ENCODE results near the gene AAMP. TPM values are rescaled to one million over a fixed set of nuclear protein-coding genes. Genes with fewer than 3 reads are reported as not detected.
A peak's percentile ranks its signal among the peaks of the same experiment; 100 is the strongest.

Gene AAMP
- total and polyA plus RNA-seq, 3 experiments from 2014 or later = 86.1 to 95.2 (median 94.8) TPM

GRCh38 chr2:218272531-218273212, 2.7 kb upstream of the AAMP start:
- H3K4me1 ChIP-seq (ENCODE audit: insufficient read depth, low read length) = peaks cover 31% of the 10 kb centered on the region
- ChIA-PET POLR2A (interaction anchor here (0.9 to 4.8 kb wide), 5 partner anchors 12 to 51 kb away, joined by 3 to 41 read pairs (median 5); partner anchors contain the start of gene TMBIM1), CTCF (interaction anchor here (0.6 to 8.4 kb wide), 20 partner anchors 12 to 134 kb away, joined by 3 to 144 read pairs (median 4); partner anchors contain the start of genes ARPC2, CATIP and TMBIM1)
- no peaks in the 10 kb centered on the region for H3K9me3 ChIP-seq (ENCODE audit: low read length)
- no peak overlapping the region for H3K27ac ChIP-seq (ENCODE audit: low read depth, low read length)
- Mint-ChIP-seq H3K4me3 (peak overlapping the region; percentile 13 to 89 (median 29)), H3K4me1 (peaks cover 31 to 58% (median 35%) of the 10 kb centered on the region in 3 donors), H3K27me3 (no peaks in the 10 kb centered on the region), H3K36me3 (peaks cover 3 to 69% (median 15%) of the 10 kb centered on the region in 3 donors), H3K9me3 (no peaks in the 10 kb centered on the region), H3K27ac (peak overlapping the region; percentile 13 to 94 (median 76))
- H3K36me3 ChIP-seq (ENCODE audit: insufficient read depth, low read length) = peaks cover 42% of the 10 kb centered on the region
- no peak overlapping the region for H3K4me3 ChIP-seq (ENCODE audit: low read length)
- no peaks in the 10 kb centered on the region for H3K27me3 ChIP-seq (ENCODE audit: insufficient read depth, low read length, poor library complexity, severe bottlenecking)
- DNase-seq = peak; percentile 63 to 86 (median 71)

GRCh38 chr2:218271865-218272530, 2.1 kb upstream of the AAMP start:
- Histone ChIP-seq H3K9me3 (ENCODE audit: low read length) (no peaks in the 10 kb centered on the region), H3K4me1 (ENCODE audit: insufficient read depth, low read length) (peaks cover 31% of the 10 kb centered on the region), H3K36me3 (ENCODE audit: insufficient read depth, low read length) (peaks cover 36% of the 10 kb centered on the region), H3K27ac (ENCODE audit: low read depth, low read length) (no peak overlapping the region), H3K27me3 (ENCODE audit: insufficient read depth, low read length, poor library complexity, severe bottlenecking) (no peaks in the 10 kb centered on the region), H3K4me3 (ENCODE audit: low read length) (peak overlapping the region; percentile 88)
- no peak for DNase-seq
- ChIA-PET CTCF (interaction anchor here (0.6 to 8.4 kb wide), 18 partner anchors 12 to 135 kb away, joined by 3 to 144 read pairs (median 4); partner anchors contain the start of genes ARPC2, CATIP and TMBIM1), POLR2A (interaction anchor here (0.8 to 4.8 kb wide), 3 partner anchors 12 to 19 kb away, joined by 4 to 41 read pairs (median 5); no protein-coding TSS in a partner anchor)
- H3K4me1 Mint-ChIP-seq = peaks cover 38 to 60% (median 42%) of the 10 kb centered on the region in 3 donors
- peaks cover 2 to 69% (median 12%) of the 10 kb centered on the region in 3 donors for H3K36me3 Mint-ChIP-seq
- peak overlapping the region; percentile 85 to 95 (median 89) for H3K4me3 Mint-ChIP-seq
- H3K9me3 Mint-ChIP-seq = no peaks in the 10 kb centered on the region
- H3K27me3 Mint-ChIP-seq = no peaks in the 10 kb centered on the region
- peak overlapping the region; percentile 7 to 94 (median 81) for H3K27ac Mint-ChIP-seq

- peak overlapping the region; percentile 85 to 95 (median 89) for H3K4me3 Mint-ChIP-seq
- peaks cover 39 to 59% (median 45%) of the 10 kb centered on the region in 3 donors for H3K4me1 Mint-ChIP-seq
- Histone ChIP-seq H3K27ac (ENCODE audit: low read depth, low read length) (no peak overlapping the region), H3K27me3 (ENCODE audit: insufficient read depth, low read length, poor library complexity, severe bottlenecking) (no peaks in the 10 kb centered on the region), H3K36me3 (ENCODE audit: insufficient read depth, low read length) (peaks cover 36% of the 10 kb centered on the region), H3K9me3 (ENCODE audit: low read length) (no peaks in the 10 kb centered on the region), H3K4me3 (ENCODE audit: low read length) (peak overlapping the region; percentile 88), H3K4me1 (ENCODE audit: insufficient read depth, low read length) (peaks cover 31% of the 10 kb centered on the region)
- POLR2A ChIA-PET = interaction anchor here (0.8 to 4.8 kb wide), 3 partner anchors 13 to 19 kb away, joined by 4 to 41 read pairs (median 5); no protein-coding TSS in a partner anchor
- no peaks in the 10 kb centered on the region for H3K27me3 Mint-ChIP-seq
- H3K36me3 Mint-ChIP-seq = peaks cover 0 to 69% (median 9%) of the 10 kb centered on the region in 3 donors
- H3K27ac Mint-ChIP-seq = peak overlapping the region in 6 of 8 donors; percentile 7 to 94 (median 74)
- no peak for DNase-seq
- H3K9me3 Mint-ChIP-seq = no peaks in the 10 kb centered on the region
- CTCF ChIA-PET = interaction anchor here (0.8 to 8.4 kb wide), 15 partner anchors 13 to 132 kb away, joined by 3 to 144 read pairs (median 9); partner anchors contain the start of genes ARPC2, CATIP and TMBIM1
Observed at GRCh38 chr2:218271487-218271797, 1.5 kb upstream of the AAMP start.

- Histone ChIP-seq H3K9me3 (ENCODE audit: low read length) (no peaks in the 10 kb centered on the region), H3K4me3 (ENCODE audit: low read length) (peak overlapping the region; percentile 88), H3K36me3 (ENCODE audit: insufficient read depth, low read length) (peaks cover 36% of the 10 kb centered on the region), H3K4me1 (ENCODE audit: insufficient read depth, low read length) (peaks cover 31% of the 10 kb centered on the region), H3K27ac (ENCODE audit: low read depth, low read length) (peak overlapping the region; percentile 54), H3K27me3 (ENCODE audit: insufficient read depth, low read length, poor library complexity, severe bottlenecking) (no peaks in the 10 kb centered on the region)
- POLR2A ChIA-PET = interaction anchor here (0.8 to 4.8 kb wide), 8 partner anchors 13 to 126 kb away, joined by 3 to 41 read pairs (median 6); partner anchors contain the start of gene ARPC2
- DNase-seq = no peak
- CTCF ChIA-PET = interaction anchor here (0.8 to 8.4 kb wide), 26 partner anchors 9 to 132 kb away, joined by 3 to 144 read pairs (median 4); partner anchors contain the start of genes ARPC2, CATIP and TMBIM1
- Mint-ChIP-seq H3K9me3 (no peaks in the 10 kb centered on the region), H3K27ac (peak overlapping the region; percentile 7 to 99 (median 92)), H3K4me1 (peaks cover 41 to 61% (median 48%) of the 10 kb centered on the region in 3 donors), H3K4me3 (peak overlapping the region; percentile 85 to 95 (median 89)), H3K27me3 (no peaks in the 10 kb centered on the region), H3K36me3 (peaks cover 0 to 69% (median 11%) of the 10 kb centered on the region in 3 donors)
Observed at GRCh38 chr2:218270721-218271486, 967 bp upstream of the AAMP start.

GRCh38 chr2:218267259-218267658, 2.7 kb downstream of the AAMP start:
- ChIA-PET POLR2A (no interaction called here), CTCF (interaction anchor here (1.2 to 1.4 kb wide), 2 partner anchors 13 to 82 kb away, joined by 3 to 5 read pairs; no protein-coding TSS in a partner anchor)
- Mint-ChIP-seq H3K4me1 (peaks cover 40 to 57% (median 49%) of the 10 kb centered on the region in 3 donors), H3K4me3 (peak overlapping the region in 5 of 7 donors; percentile 21 to 83 (median 41)), H3K9me3 (no peaks in the 10 kb centered on the region), H3K27me3 (no peaks in the 10 kb centered on the region), H3K27ac (peak overlapping the region in 6 of 8 donors; percentile 29 to 90 (median 64)), H3K36me3 (peaks cover 0 to 71% (median 4%) of the 10 kb centered on the region in 3 donors)
- Histone ChIP-seq H3K4me1 (ENCODE audit: insufficient read depth, low read length) (peaks cover 23% of the 10 kb centered on the region), H3K9me3 (ENCODE audit: low read length) (no peaks in the 10 kb centered on the region), H3K27ac (ENCODE audit: low read depth, low read length) (no peak overlapping the region), H3K36me3 (ENCODE audit: insufficient read depth, low read length) (peaks cover 25% of the 10 kb centered on the region), H3K27me3 (ENCODE audit: insufficient read depth, low read length, poor library complexity, severe bottlenecking) (no peaks in the 10 kb centered on the region), H3K4me3 (ENCODE audit: low read length) (no peak overlapping the region)
- DNase-seq = no peak

- Histone ChIP-seq H3K27ac (ENCODE audit: low read depth, low read length) (no peak overlapping the region), H3K4me3 (ENCODE audit: low read length) (no peak overlapping the region), H3K36me3 (ENCODE audit: insufficient read depth, low read length) (peaks cover 25% of the 10 kb centered on the region), H3K9me3 (ENCODE audit: low read length) (no peaks in the 10 kb centered on the region), H3K4me1 (ENCODE audit: insufficient read depth, low read length) (peaks cover 15% of the 10 kb centered on the region), H3K27me3 (ENCODE audit: insufficient read depth, low read length, poor library complexity, severe bottlenecking) (no peaks in the 10 kb centered on the region)
- CTCF ChIA-PET = interaction anchor here (1.2 to 1.4 kb wide), 3 partner anchors 9 to 81 kb away, joined by 3 to 6 read pairs (median 5); no protein-coding TSS in a partner anchor
- peak overlapping the region in 1 of 7 donors; percentile 83 for H3K4me3 Mint-ChIP-seq
- no peaks in the 10 kb centered on the region for H3K9me3 Mint-ChIP-seq
- no peak for DNase-seq
- peak overlapping the region in 2 of 8 donors; percentile 7 to 66 for H3K27ac Mint-ChIP-seq
- peaks cover 0 to 65% (median 4%) of the 10 kb centered on the region in 3 donors for H3K36me3 Mint-ChIP-seq
- H3K4me1 Mint-ChIP-seq = peaks cover 32 to 50% (median 41%) of the 10 kb centered on the region in 3 donors
- POLR2A ChIA-PET = no interaction called here
- no peaks in the 10 kb centered on the region for H3K27me3 Mint-ChIP-seq
Observed at GRCh38 chr2:218266316-218266979, 3.5 kb downstream of the AAMP start.

GRCh38 chr2:218265626-218266025, 4.3 kb downstream of the AAMP start:
- Mint-ChIP-seq H3K9me3 (no peaks in the 10 kb centered on the region), H3K4me1 (peaks cover 25 to 45% (median 33%) of the 10 kb centered on the region in 3 donors), H3K36me3 (peaks cover 0 to 65% (median 4%) of the 10 kb centered on the region in 3 donors), H3K27me3 (no peaks in the 10 kb centered on the region), H3K4me3 (peak overlapping the region in 1 of 7 donors; percentile 73), H3K27ac (peak overlapping the region in 2 of 8 donors; percentile 48 to 70)
- H3K27ac ChIP-seq (ENCODE audit: low read depth, low read length) = no peak overlapping the region
- H3K4me3 ChIP-seq (ENCODE audit: low read length) = no peak overlapping the region
- DNase-seq = no peak
- H3K27me3 ChIP-seq (ENCODE audit: insufficient read depth, low read length, poor library complexity, severe bottlenecking) = no peaks in the 10 kb centered on the region
- ChIA-PET CTCF (interaction anchor here (1.3 to 1.4 kb wide), 2 partner anchors 8 to 80 kb away, joined by 5 to 6 read pairs; no protein-coding TSS in a partner anchor), POLR2A (no interaction called here)
- peaks cover 7% of the 10 kb centered on the region for H3K4me1 ChIP-seq (ENCODE audit: insufficient read depth, low read length)
- H3K9me3 ChIP-seq (ENCODE audit: low read length) = no peaks in the 10 kb centered on the region
- H3K36me3 ChIP-seq (ENCODE audit: insufficient read depth, low read length) = peaks cover 25% of the 10 kb centered on the region
